ENCODE results near the gene S100A1. TPM values are rescaled to one million over a fixed set of nuclear protein-coding genes. Genes with fewer than 3 reads are reported as not detected.

S100A1 gene
- total and polyA plus RNA-seq, 2 of the 8 experiments (the other 6 are each of a cell fraction or from before 2014, with no cell fraction given), result 2.0 TPM; not detected in 1

DNA sequence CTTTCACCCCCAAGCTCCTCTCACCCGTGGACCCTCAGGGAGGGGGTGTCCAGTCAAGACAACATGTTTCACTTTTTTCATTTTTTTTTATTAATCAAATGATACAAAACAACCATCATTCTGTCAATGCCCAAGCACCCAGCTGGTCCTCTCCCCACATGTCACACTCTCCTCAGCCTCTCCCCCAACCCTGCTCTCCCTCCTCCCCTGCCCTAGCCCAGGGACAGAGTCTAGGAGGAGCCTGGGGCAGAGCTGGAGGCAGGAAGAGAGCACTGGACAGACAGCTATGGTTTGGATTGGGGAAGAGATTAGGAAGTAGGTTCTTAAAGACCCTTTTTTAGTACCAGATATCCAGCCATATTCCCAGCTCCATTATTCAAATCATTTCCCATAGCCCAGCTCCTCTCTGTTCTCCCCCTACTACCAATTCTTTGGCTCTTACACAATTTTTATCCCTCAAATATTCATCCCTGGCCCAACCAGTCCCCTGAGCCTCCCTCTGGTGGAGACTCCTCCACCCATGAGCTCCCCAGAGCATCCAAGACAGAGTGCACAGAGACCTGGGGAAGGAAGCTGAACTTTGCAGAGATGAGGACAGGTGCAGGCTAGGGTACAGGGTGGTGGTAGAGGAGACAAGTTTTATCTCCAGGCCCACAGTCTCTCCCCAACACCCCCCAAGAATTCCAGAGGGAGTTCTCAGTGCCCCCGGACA lies 13.9 kb upstream of the S100A1 start:
- Histone ChIP-seq H4K5ac (ENCODE audit: insufficient read length, low read depth, low read length) (no peak overlapping the region), H3K79me1 (ENCODE audit: low read depth, low read length) (no peaks in the 10 kb centered on the region), H3K14ac (ENCODE audit: insufficient read length) (no peak overlapping the region), H2BK12ac (ENCODE audit: low read depth, low read length) (0 out of 2 replicates have a peak overlapping the region, but pooled peaks have one; percentile 60), H2BK5ac (ENCODE audit: low read depth, low read length) (no peak overlapping the region), H3K23me2 (ENCODE audit: low read depth, low read length) (peaks cover 3% of the 10 kb centered on the region), H3K79me2 (ENCODE audit: control insufficient read depth in 1 of 2, insufficient read depth in 2 of 2, low read length in 2 of 2) (no peaks in the 10 kb centered on the region), H3K27me3 (replicated peaks in 1 of 4; ENCODE audit: control insufficient read depth in 3 of 4, extremely low read depth in 1 of 4, insufficient read depth in 3 of 4, low read length in 3 of 4) (no peaks in the 10 kb centered on the region; a peak in 1 of 7 replicates), H4K8ac (ENCODE audit: extremely low read depth, insufficient read depth, low read length) (no peak overlapping the region), H3K56ac (replicated peaks; ENCODE audit: insufficient read length, low read depth, low read length) (no peak overlapping the region), H2BK120ac (replicated peaks; ENCODE audit: low read depth, low read length) (no peak overlapping the region), H3K9ac (replicated peaks in 1 of 4; ENCODE audit: extremely low read depth in 1 of 4, low read depth in 3 of 4, low read length in 3 of 4) (no peak overlapping the region), H3K4me2 (ENCODE audit: insufficient read depth in 1 of 2, low read depth in 2 of 2, low read length in 2 of 2) (no peak overlapping the region), H2BK15ac (ENCODE audit: low read length) (peak overlapping the region; percentile 61; the same call in 1 of the 2 replicates), H2AFZ (ENCODE audit: low read length) (no peak overlapping the region), H3K27ac (ENCODE audit: low read depth, low read length) (no peak overlapping the region), H3K4me1 (replicated peaks in 1 of 4; ENCODE audit: control insufficient read depth in 3 of 4, insufficient read depth in 4 of 4, low read length in 3 of 4) (peaks cover 0 to 21% (median 12%) of the 10 kb centered on the region in 4 experiments; a peak in 6 of 7 replicates), H4K20me1 (replicated peaks in 1 of 2; ENCODE audit: control insufficient read depth in 1 of 2, insufficient read depth in 2 of 2, low read length in 2 of 2) (no peaks in the 10 kb centered on the region), H2BK20ac (ENCODE audit: low read length) (peak overlapping the region; percentile 48; the same call in 1 of the 2 replicates), H3K4ac (replicated peaks; ENCODE audit: insufficient read length, low read depth, low read length) (no peak overlapping the region), H3K36me3 (ENCODE audit: control insufficient read depth in 2 of 4, insufficient read depth in 4 of 4, low read length in 3 of 4) (peaks cover 0 to 3% (median 0%) of the 10 kb centered on the region in 4 experiments; a peak in 3 of 8 replicates), H4K91ac (replicated peaks; ENCODE audit: insufficient read length, low read length) (no peak overlapping the region), H3K4me3 (ENCODE audit: extremely low read depth in 1 of 4, insufficient read depth in 2 of 4, low read depth in 3 of 4, low read length in 4 of 4) (no peak overlapping the region), H3K23ac (ENCODE audit: insufficient read length) (no peak overlapping the region), H3K18ac (ENCODE audit: extremely low read depth, low read length) (no peak overlapping the region), H3K9me3 (ENCODE audit: insufficient read depth in 2 of 2, low read depth in 1 of 2, low read length in 1 of 2) (no peaks in the 10 kb centered on the region), H2AK5ac (ENCODE audit: low read depth, low read length) (no peak overlapping the region)
- WGBS, 2 experiments (ENCODE audit: extremely low coverage in 1 of 2, insufficient coverage in 1 of 2, insufficient read length in 1 of 2, insufficient replicate concordance in 2 of 2, low coverage in 1 of 2, low lambda C conversion rate in 2 of 2, missing lambda C conversion rate in 1 of 2), result 91% methylated on average over 2 of the region's 2 CpGs; no CpG with 5 or more reads in 1 of the 2 experiments
- CTCF ChIA-PET (ENCODE audit: partially characterized antibody), result interaction anchor here (0.8 to 15.9 kb wide), 16 partner anchors 7 to 260 kb away, joined by 3 to 224 read pairs (median 12); partner anchors contain the start of genes S100A1, S100A13, S100A2 and S100A4
- POLR2A ChIA-PET (ENCODE audit: partially characterized antibody), result interaction anchor here (0.6 to 15.3 kb wide), 6 partner anchors 14 to 228 kb away, joined by 3 to 261 read pairs (median 4); partner anchors contain the start of genes CHTOP, S100A1 and S100A13
- no peak for DNase-seq (ENCODE audit: low read depth in 1 of 2, low spot score in 2 of 2)
- no peak for FAIRE-seq
- no peak for TF ChIP-seq BCL11A (IDR thresholded peaks at IDR 0.05; ENCODE audit: low read depth in 2 of 2, low read length in 2 of 2)
- no peak for TF ChIP-seq NANOG (IDR thresholded peaks at IDR 0.05; ENCODE audit: insufficient read depth, low read depth, low read length, poor library complexity, severe bottlenecking)
- no peak for TF ChIP-seq YY1 (IDR thresholded peaks at IDR 0.05; ENCODE audit: low read depth, low read length)
- TF ChIP-seq, protein P1, sequence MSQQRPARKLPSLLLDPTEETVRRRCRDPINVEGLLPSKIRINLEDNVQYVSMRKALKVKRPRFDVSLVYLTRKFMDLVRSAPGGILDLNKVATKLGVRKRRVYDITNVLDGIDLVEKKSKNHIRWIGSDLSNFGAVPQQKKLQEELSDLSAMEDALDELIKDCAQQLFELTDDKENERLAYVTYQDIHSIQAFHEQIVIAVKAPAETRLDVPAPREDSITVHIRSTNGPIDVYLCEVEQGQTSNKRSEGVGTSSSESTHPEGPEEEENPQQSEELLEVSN (IDR thresholded peaks at IDR 0.05), result no peak
- TF ChIP-seq CBX8 (IDR thresholded peaks at IDR 0.05; ENCODE audit: borderline replicate concordance, low read depth, low read length), result no peak
- TF ChIP-seq SP1 (IDR thresholded peaks at IDR 0.05; ENCODE audit: low read depth, low read length), result no peak
- no peak for TF ChIP-seq NRF1 (IDR thresholded peaks at IDR 0.05; ENCODE audit: low read depth, low read length)
- no peak for TF ChIP-seq SIX5 (IDR thresholded peaks at IDR 0.05; ENCODE audit: low read depth, low read length)
- no peak for TF ChIP-seq SAP30 (IDR thresholded peaks at IDR 0.05; ENCODE audit: insufficient read depth, insufficient replicate concordance, low read length)
- no peak for TF ChIP-seq RBBP5 (IDR thresholded peaks at IDR 0.05; ENCODE audit: borderline replicate concordance, low read depth, low read length)
- no peak for TF ChIP-seq CTBP2 (IDR thresholded peaks at IDR 0.05; ENCODE audit: borderline replicate concordance, insufficient read depth, insufficient read length, low read length)

Data from H1 (cell line).